ENCODE data around the gene FAM110C. TPM values are rescaled to one million over a fixed set of nuclear protein-coding genes. Genes with fewer than 3 reads are reported as not detected.
"Not testable (repeated sequence)": the region's sequence is repeated elsewhere in the genome, so short reads cannot be mapped to it uniquely, and the experiment has no call there.

The FAM110C gene
- total RNA-seq, result under 1 TPM; 0.20 to 0.40 (median 0.24) TPM

GRCh38 chr2:46471-47345 is at the start of gene FAM110C:
TSS of gene FAM110C (minus strand) at chr2:46505. CDS start at chr2:46385, 120 bp downstream.
- peak within 1 kb of the TSS; percentile 70 for H3K4me3 Mint-ChIP-seq
- DNase-seq (peak; percentile 39), ATAC-seq (peak; percentile 47 to 64)
- H3K36me3 Mint-ChIP-seq (ENCODE audit: insufficient read depth), result no peaks in the 10 kb centered on the region
- no peaks in the 10 kb centered on the region for H3K9me3 Mint-ChIP-seq
- peaks cover 10% of the 10 kb centered on the region for H3K4me1 Mint-ChIP-seq (ENCODE audit: low read depth)
- peaks cover 35% of the 10 kb centered on the region for H3K27me3 Mint-ChIP-seq (ENCODE audit: low read depth)

- ATAC-seq, result no peak
- no peak for DNase-seq
- peaks cover 5% of the 10 kb centered on the region for H3K9me3 Mint-ChIP-seq
- no peaks in the 10 kb centered on the region for H3K4me1 Mint-ChIP-seq (ENCODE audit: low read depth)
- H3K27me3 Mint-ChIP-seq (ENCODE audit: low read depth), result peaks cover 36% of the 10 kb centered on the region
- H3K4me3 Mint-ChIP-seq, result no peak overlapping the region
- no peaks in the 10 kb centered on the region for H3K36me3 Mint-ChIP-seq (ENCODE audit: insufficient read depth)
These were observed 46.0 kb upstream of the FAM110C start for GRCh38 chr2:92326-92725.

- no peak overlapping the region for H3K4me3 Mint-ChIP-seq
- peaks cover under 1% of the 10 kb centered on the region for H3K9me3 Mint-ChIP-seq
These were observed 44.5 kb upstream of the FAM110C start for GRCh38 chr2:90645-91312.

GRCh38 chr2:85761-86160 is 39.5 kb upstream of the FAM110C start:
- no peak for ATAC-seq
- Mint-ChIP-seq H3K9me3 (no peaks in the 10 kb centered on the region), H3K4me1 (ENCODE audit: low read depth) (no peaks in the 10 kb centered on the region), H3K27me3 (ENCODE audit: low read depth) (peaks cover 16% of the 10 kb centered on the region), H3K36me3 (ENCODE audit: insufficient read depth) (no peaks in the 10 kb centered on the region), H3K4me3 (no peak overlapping the region)
- DNase-seq, result no peak

More at GRCh38 chr2:90645-91312, 44.5 kb upstream of the FAM110C start:
- H3K36me3 Mint-ChIP-seq (ENCODE audit: insufficient read depth), result no peaks in the 10 kb centered on the region
- peaks cover 32% of the 10 kb centered on the region for H3K27me3 Mint-ChIP-seq (ENCODE audit: low read depth)
- DNase-seq (no peak), ATAC-seq (no peak)
- H3K4me1 Mint-ChIP-seq (ENCODE audit: low read depth), result no peaks in the 10 kb centered on the region

GRCh38 chr2:84121-84520 is 37.8 kb upstream of the FAM110C start:
- H3K4me1 Mint-ChIP-seq (ENCODE audit: low read depth), result no peaks in the 10 kb centered on the region
- H3K4me3 Mint-ChIP-seq, result no peak overlapping the region
- no peaks in the 10 kb centered on the region for H3K9me3 Mint-ChIP-seq
- H3K36me3 Mint-ChIP-seq (ENCODE audit: insufficient read depth), result no peaks in the 10 kb centered on the region
- H3K27me3 Mint-ChIP-seq (ENCODE audit: low read depth), result peaks cover 21% of the 10 kb centered on the region
- no peak for DNase-seq
- ATAC-seq, result no peak

GRCh38 chr2:80971-81736 is 34.8 kb upstream of the FAM110C start:
- no peaks in the 10 kb centered on the region for H3K9me3 Mint-ChIP-seq

GRCh38 chr2:80378-80777 is 34.1 kb upstream of the FAM110C start:
- H3K9me3 Mint-ChIP-seq, result no peaks in the 10 kb centered on the region
- H3K4me1 Mint-ChIP-seq (ENCODE audit: low read depth), result no peaks in the 10 kb centered on the region
- peaks cover 28% of the 10 kb centered on the region for H3K27me3 Mint-ChIP-seq (ENCODE audit: low read depth)
- no peak for ATAC-seq
- no peak for DNase-seq
- no peaks in the 10 kb centered on the region for H3K36me3 Mint-ChIP-seq (ENCODE audit: insufficient read depth)
- H3K4me3 Mint-ChIP-seq, result no peak overlapping the region

More at GRCh38 chr2:80971-81736, 34.8 kb upstream of the FAM110C start:
- ATAC-seq (no peak), DNase-seq (no peak)
- Mint-ChIP-seq H3K4me3 (no peak overlapping the region), H3K27me3 (ENCODE audit: low read depth) (peaks cover 29% of the 10 kb centered on the region), H3K4me1 (ENCODE audit: low read depth) (no peaks in the 10 kb centered on the region), H3K36me3 (ENCODE audit: insufficient read depth) (no peaks in the 10 kb centered on the region)

- peaks cover 8% of the 10 kb centered on the region for H3K27me3 Mint-ChIP-seq (ENCODE audit: low read depth)
- H3K9me3 Mint-ChIP-seq, result peaks cover 4% of the 10 kb centered on the region
- H3K4me3 Mint-ChIP-seq, result no peak overlapping the region
- H3K36me3 Mint-ChIP-seq (ENCODE audit: insufficient read depth), result no peaks in the 10 kb centered on the region
- no peaks in the 10 kb centered on the region for H3K4me1 Mint-ChIP-seq (ENCODE audit: low read depth)
- no peak for DNase-seq
- no peak for ATAC-seq
These were observed 25.2 kb upstream of the FAM110C start for GRCh38 chr2:71309-72035.

- Mint-ChIP-seq H3K4me1 (ENCODE audit: low read depth) (no peaks in the 10 kb centered on the region), H3K27me3 (ENCODE audit: low read depth) (peaks cover 2% of the 10 kb centered on the region), H3K36me3 (ENCODE audit: insufficient read depth) (no peaks in the 10 kb centered on the region), H3K4me3 (no peak overlapping the region), H3K9me3 (peaks cover 4% of the 10 kb centered on the region)
- no peak for DNase-seq
- ATAC-seq, result no peak
These were observed 23.4 kb upstream of the FAM110C start for GRCh38 chr2:69366-70344.

GRCh38 chr2:68637-69036 is 22.3 kb upstream of the FAM110C start:
- not testable (repeated sequence) for ATAC-seq, DNase-seq

GRCh38 chr2:66853-67252 is 20.5 kb upstream of the FAM110C start:
- H3K9me3 Mint-ChIP-seq, result no peaks in the 10 kb centered on the region
- H3K36me3 Mint-ChIP-seq (ENCODE audit: insufficient read depth), result no peaks in the 10 kb centered on the region
- DNase-seq, result no peak

More at GRCh38 chr2:68637-69036, 22.3 kb upstream of the FAM110C start:
- not testable (repeated sequence) for H3K36me3 Mint-ChIP-seq (ENCODE audit: insufficient read depth); H3K4me1 Mint-ChIP-seq (ENCODE audit: low read depth); H3K4me3 Mint-ChIP-seq; H3K9me3 Mint-ChIP-seq; H3K27me3 Mint-ChIP-seq (ENCODE audit: low read depth)

GRCh38 chr2:65121-65520 is 18.8 kb upstream of the FAM110C start:
- Mint-ChIP-seq H3K4me1 (ENCODE audit: low read depth) (no peaks in the 10 kb centered on the region), H3K36me3 (ENCODE audit: insufficient read depth) (no peaks in the 10 kb centered on the region), H3K4me3 (no peak overlapping the region), H3K27me3 (ENCODE audit: low read depth) (peaks cover 7% of the 10 kb centered on the region), H3K9me3 (peaks cover 6% of the 10 kb centered on the region)
- no peak for ATAC-seq
- DNase-seq, result no peak

More at GRCh38 chr2:66853-67252, 20.5 kb upstream of the FAM110C start:
- H3K4me1 Mint-ChIP-seq (ENCODE audit: low read depth), result no peaks in the 10 kb centered on the region
- no peak overlapping the region for H3K4me3 Mint-ChIP-seq
- no peaks in the 10 kb centered on the region for H3K27me3 Mint-ChIP-seq (ENCODE audit: low read depth)
- ATAC-seq, result no peak

Data from activated T-cell treated with anti-CD3 and anti-CD28 coated beads, Interleukin-2, amount 50 U/mL, for 4 hours (primary cell).